Natural killer cell (primary cell): Measurements from ENCODE around the gene EDC3. TPM values are rescaled to one million over a fixed set of nuclear protein-coding genes. Genes with fewer than 3 reads are reported as not detected.
"Not testable (repeated sequence)": the region's sequence is repeated elsewhere in the genome, so short reads cannot be mapped to it uniquely, and the experiment has no call there.

Experiments used
- ATAC-seq, 3 donors: fragments of 150-1000 bp in 2 of 3; fragments of 200-7000 bp in 1 of 3; cut with Tn5 transposase; 1 replicate in 1 of 3; 2 replicates in 2 of 3; pipeline ENCODE4 v1.10.0; 2021; ENCODE audit warnings: mild to moderate bottlenecking in 2 of 3, moderate library complexity in 2 of 3
- DNase-seq, 2 donors: peaks; one replicate each; pipeline versions ENCODE4 v3.0.0 to v3.0.0-alpha.2; 2013 to 2021; ENCODE audit warnings: mixed read lengths in 1 of 2
- H3K27ac ChIP-seq: one replicate; pipeline ENCODE4 v1.5.1; 2013; ENCODE audit warnings: mild to moderate bottlenecking, low read length
- H3K27me3 ChIP-seq: one replicate; pipeline ENCODE4 v1.6.1; 2013; ENCODE audit warnings: low read length; ENCODE audit not compliant: control insufficient read depth, insufficient read depth
- H3K36me3 ChIP-seq: one replicate; pipeline ENCODE4 v1.6.1; 2013; ENCODE audit warnings: low read length; ENCODE audit not compliant: control insufficient read depth, insufficient read depth
- H3K4me1 ChIP-seq: one replicate; pipeline ENCODE4 v1.6.1; 2013; ENCODE audit warnings: low read length; ENCODE audit not compliant: control insufficient read depth, insufficient read depth
- H3K4me3 ChIP-seq: one replicate; pipeline ENCODE4 v1.5.1; 2013; ENCODE audit warnings: low read length
- H3K9me3 ChIP-seq: one replicate; pipeline ENCODE4 v1.6.1; 2013; ENCODE audit warnings: low read length; ENCODE audit not compliant: control insufficient read depth, insufficient read depth
- H3K27ac Mint-ChIP-seq, 2 donors: one replicate each; pipeline ENCODE4 v1.8.0; 2022; ENCODE audit warnings: mild to moderate bottlenecking in 2 of 2, mixed read lengths in 2 of 2, moderate library complexity in 1 of 2
- H3K27me3 Mint-ChIP-seq, 2 donors: one replicate each; pipeline ENCODE4 v1.8.0; 2022; ENCODE audit warnings: low read depth in 2 of 2, mixed read lengths in 2 of 2
- H3K36me3 Mint-ChIP-seq: one replicate; pipeline ENCODE4 v1.8.0; 2022; ENCODE audit warnings: mixed read lengths
- H3K4me1 Mint-ChIP-seq, 2 donors: one replicate each; pipeline ENCODE4 v1.8.0; 2022; ENCODE audit warnings: mixed read lengths in 2 of 2
- H3K4me3 Mint-ChIP-seq: one replicate; pipeline ENCODE4 v1.8.0; 2022; ENCODE audit warnings: mild to moderate bottlenecking, moderate library complexity, mixed read lengths
- H3K9me3 Mint-ChIP-seq, 2 donors: one replicate each; pipeline ENCODE4 v1.8.0; 2022; ENCODE audit warnings: mixed read lengths in 2 of 2
- WGBS: methylation state at CpG from one replicate; pipeline ENCODE4 v1.1.7; 2013; ENCODE audit warnings: missing lambda C conversion rate; ENCODE audit not compliant: insufficient coverage; 5-methylcytosine and 5-hydroxymethylcytosine counted together
- intact Hi-C: fragments of 100-400 bp; cut with micrococcal nuclease; formaldehyde crosslinking; loops from one replicate; pipeline ENCODE4 v1.14.2; 2022
- total RNA-seq, 4 donors: library from RNA; stranded (reverse); fragments of 120-200 nt in 1 of 4; gene quantifications; one replicate each; pipeline versions ENCODE4 v1.2.3 to v1.2.4, GENCODE V29; 2013 to 2022
- TF ChIP-seq, protein P1 (sequence below): fragments of 200-600 bp; IDR thresholded peaks from one replicate; pipeline ENCODE4 v1.8.0; 2022; ENCODE audit warnings: antibody characterized with exemption

Gene EDC3
- total RNA-seq, 3 donors from 2014 or later (not counting 1 experiment from before 2014, with no cell fraction given): 22.4 to 39.2 (median 32.6) TPM

DNA sequence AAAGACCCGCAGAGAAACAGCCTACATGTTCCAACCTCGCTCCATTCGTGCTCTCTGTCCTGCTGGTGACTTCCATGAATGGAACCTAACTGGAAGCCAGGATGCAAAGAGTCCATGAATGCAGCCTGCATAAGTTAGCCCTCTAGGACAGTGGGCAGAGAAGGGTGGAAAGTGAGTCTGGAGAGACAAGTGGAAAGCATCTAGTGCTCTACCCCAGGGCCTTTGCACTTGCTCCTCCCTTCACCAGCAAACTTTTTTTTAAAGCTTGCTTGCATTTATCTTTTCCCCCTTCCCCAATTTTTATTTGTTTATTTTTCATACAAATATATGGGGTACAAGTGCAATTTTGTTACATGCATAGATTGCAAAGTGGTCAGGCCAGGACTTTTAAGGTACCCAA is 37.4 kb upstream of the EDC3 start:
- Histone ChIP-seq H3K27me3 (peaks cover 3% of the 10 kb centered on the region), H3K27ac (no peak overlapping the region), H3K9me3 (no peaks in the 10 kb centered on the region), H3K4me3 (no peak overlapping the region), H3K36me3 (no peaks in the 10 kb centered on the region), H3K4me1 (no peaks in the 10 kb centered on the region)
- Mint-ChIP-seq H3K36me3 (no peaks in the 10 kb centered on the region), H3K9me3 (no peaks in the 10 kb centered on the region), H3K27me3 (peaks cover 37 to 52% of the 10 kb centered on the region in 2 donors), H3K4me1 (peaks cover 0 to 4% of the 10 kb centered on the region in 2 donors), H3K4me3 (no peak overlapping the region), H3K27ac (no peak overlapping the region)
- ATAC-seq: no peak
- TF ChIP-seq, protein P1, sequence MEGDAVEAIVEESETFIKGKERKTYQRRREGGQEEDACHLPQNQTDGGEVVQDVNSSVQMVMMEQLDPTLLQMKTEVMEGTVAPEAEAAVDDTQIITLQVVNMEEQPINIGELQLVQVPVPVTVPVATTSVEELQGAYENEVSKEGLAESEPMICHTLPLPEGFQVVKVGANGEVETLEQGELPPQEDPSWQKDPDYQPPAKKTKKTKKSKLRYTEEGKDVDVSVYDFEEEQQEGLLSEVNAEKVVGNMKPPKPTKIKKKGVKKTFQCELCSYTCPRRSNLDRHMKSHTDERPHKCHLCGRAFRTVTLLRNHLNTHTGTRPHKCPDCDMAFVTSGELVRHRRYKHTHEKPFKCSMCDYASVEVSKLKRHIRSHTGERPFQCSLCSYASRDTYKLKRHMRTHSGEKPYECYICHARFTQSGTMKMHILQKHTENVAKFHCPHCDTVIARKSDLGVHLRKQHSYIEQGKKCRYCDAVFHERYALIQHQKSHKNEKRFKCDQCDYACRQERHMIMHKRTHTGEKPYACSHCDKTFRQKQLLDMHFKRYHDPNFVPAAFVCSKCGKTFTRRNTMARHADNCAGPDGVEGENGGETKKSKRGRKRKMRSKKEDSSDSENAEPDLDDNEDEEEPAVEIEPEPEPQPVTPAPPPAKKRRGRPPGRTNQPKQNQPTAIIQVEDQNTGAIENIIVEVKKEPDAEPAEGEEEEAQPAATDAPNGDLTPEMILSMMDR: no peak
- intact Hi-C loops: no loop called here
- WGBS: 94% methylated on average over 3 of the region's 3 CpGs
- DNase-seq: no peak

DNA sequence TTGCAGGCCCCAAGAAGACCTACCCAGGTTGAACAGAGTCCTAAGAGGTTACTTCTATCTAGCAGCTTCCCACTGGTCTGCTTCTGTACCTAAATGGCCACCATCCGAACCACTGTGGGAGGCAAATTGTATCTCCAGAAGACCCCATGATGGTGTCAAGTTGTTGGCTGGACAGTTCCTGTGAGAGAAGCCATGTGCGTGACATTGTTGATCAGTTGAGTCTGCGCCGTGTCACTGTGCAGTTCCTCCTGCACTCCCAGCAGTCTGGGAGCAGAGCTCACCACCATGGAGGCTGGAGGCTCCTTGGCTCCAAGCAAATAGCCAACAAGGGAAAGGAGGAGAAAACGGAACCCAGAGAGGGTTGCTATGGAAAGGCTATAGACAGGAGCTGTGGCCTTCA is 37.0 kb upstream of the EDC3 start:
- Mint-ChIP-seq H3K9me3 (no peaks in the 10 kb centered on the region), H3K4me3 (no peak overlapping the region), H3K36me3 (no peaks in the 10 kb centered on the region), H3K27me3 (peaks cover 37 to 51% of the 10 kb centered on the region in 2 donors), H3K27ac (no peak overlapping the region), H3K4me1 (peaks cover 0 to under 1% of the 10 kb centered on the region in 2 donors)
- WGBS: 95% methylated on average over 5 of the region's 5 CpGs
- Histone ChIP-seq H3K4me1 (no peaks in the 10 kb centered on the region), H3K4me3 (no peak overlapping the region), H3K36me3 (no peaks in the 10 kb centered on the region), H3K27me3 (peaks cover 3% of the 10 kb centered on the region), H3K27ac (no peak overlapping the region), H3K9me3 (no peaks in the 10 kb centered on the region)
- TF ChIP-seq, protein P1: no peak
- DNase-seq (no peak), ATAC-seq (no peak)
- intact Hi-C loops: no loop called here

DNA sequence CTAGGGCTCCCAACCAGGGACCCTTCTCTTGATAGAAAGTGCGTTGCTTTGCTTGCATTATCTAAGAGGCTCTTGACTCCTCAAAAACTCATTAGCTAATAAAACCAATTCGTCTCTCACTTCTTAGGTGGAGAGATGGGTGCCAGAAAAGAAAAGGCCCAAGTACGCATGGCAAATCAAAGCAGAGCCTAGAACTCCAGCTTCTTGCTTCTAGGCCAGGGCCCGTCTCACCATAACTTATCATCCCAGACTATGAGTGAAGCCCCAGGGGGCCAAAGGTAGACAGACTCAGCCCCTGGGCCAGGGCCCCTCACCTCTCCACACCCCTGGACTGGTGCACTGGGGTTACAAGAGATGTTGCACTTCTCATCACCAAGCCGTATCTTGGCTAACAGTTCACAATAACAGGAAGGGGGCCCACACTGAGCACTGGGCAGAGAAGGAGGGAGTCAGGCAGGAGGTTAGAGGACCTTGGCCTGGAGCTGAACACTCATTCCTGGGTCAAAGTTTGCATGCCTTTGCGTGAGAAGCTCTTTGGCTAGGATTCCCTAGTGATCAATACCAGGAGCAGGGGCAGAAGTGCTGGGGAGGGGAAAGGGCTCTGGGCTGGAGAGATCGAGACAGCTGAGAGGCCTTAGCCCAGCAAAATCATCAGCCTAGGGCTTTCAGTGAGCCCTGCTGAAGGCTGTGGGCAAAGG is 34.9 kb upstream of the EDC3 start:
- peaks cover 6 to 7% of the 10 kb centered on the region in 2 donors for H3K4me1 Mint-ChIP-seq
- intact Hi-C loops: no loop called here
- TF ChIP-seq, protein P1: no peak

DNA sequence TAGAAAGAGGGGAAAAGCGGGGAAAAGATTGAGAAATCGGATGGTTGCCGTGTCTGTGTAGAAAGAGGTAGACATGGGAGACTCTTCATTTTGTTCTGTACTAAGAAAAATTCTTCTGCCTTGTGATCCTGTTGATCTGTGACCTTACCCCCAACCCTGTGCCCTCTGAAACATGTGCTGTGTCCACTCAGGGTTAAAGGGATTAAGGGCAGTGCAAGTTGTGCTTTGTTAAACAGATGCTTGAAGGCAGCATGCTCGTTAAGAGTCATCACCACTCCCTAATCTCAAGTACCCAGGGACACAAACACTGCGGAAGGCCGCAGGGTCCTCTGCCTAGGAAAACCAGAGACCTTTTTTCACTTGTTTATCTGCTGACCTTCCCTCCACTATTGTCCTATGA is 33.5 kb upstream of the EDC3 start:
- DNase-seq, H3K9me3 Mint-ChIP-seq, H3K4me3 ChIP-seq, H3K36me3 Mint-ChIP-seq, H3K4me3 Mint-ChIP-seq, H3K36me3 ChIP-seq, H3K27ac Mint-ChIP-seq, intact Hi-C loops, H3K9me3 ChIP-seq, ATAC-seq, H3K27ac ChIP-seq, H3K27me3 ChIP-seq: not testable (repeated sequence)
- Mint-ChIP-seq H3K27me3 (peaks cover 27 to 31% of the 10 kb centered on the region in 2 donors), H3K4me1 (peaks cover 6 to 13% of the 10 kb centered on the region in 2 donors)
- WGBS: 100% methylated on average over 4 of the region's 6 CpGs
- H3K4me1 ChIP-seq: peaks cover 15% of the 10 kb centered on the region

More for the DNA sequence above, 34.9 kb upstream of the EDC3 start:
- no peak for DNase-seq
- Mint-ChIP-seq H3K27me3 (peaks cover 33 to 36% of the 10 kb centered on the region in 2 donors), H3K27ac (no peak overlapping the region), H3K9me3 (no peaks in the 10 kb centered on the region), H3K4me3 (no peak overlapping the region), H3K36me3 (no peaks in the 10 kb centered on the region)
- Histone ChIP-seq H3K9me3 (no peaks in the 10 kb centered on the region), H3K27ac (no peak overlapping the region), H3K4me1 (peaks cover 12% of the 10 kb centered on the region), H3K4me3 (no peak overlapping the region), H3K36me3 (no peaks in the 10 kb centered on the region), H3K27me3 (peaks cover 10% of the 10 kb centered on the region)
- WGBS: 80% methylated on average over 7 of the region's 7 CpGs
- no peak for ATAC-seq

DNA sequence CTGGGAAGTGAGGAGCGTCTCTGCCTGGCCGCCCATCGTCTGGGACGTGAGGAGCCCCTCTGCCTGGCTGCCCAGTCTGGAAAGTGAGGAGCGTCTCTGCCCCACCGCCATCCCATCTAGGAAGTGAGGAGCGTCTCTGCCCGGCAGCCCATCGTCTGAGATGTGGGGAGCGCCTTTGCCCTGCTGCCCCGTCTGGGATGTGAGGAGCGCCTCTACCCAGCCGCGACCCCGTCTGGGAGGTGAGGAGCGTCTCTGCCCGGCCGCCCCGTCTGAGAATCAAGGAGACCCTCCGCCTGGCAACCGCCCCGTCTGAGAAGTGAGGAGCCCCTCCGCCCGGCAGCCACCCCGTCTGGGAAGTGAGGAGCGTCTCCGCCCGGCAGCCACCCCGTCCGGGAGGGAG is 32.9 kb upstream of the EDC3 start:
- H3K27me3 ChIP-seq, H3K9me3 ChIP-seq, H3K36me3 Mint-ChIP-seq, H3K4me3 Mint-ChIP-seq, H3K36me3 ChIP-seq, H3K9me3 Mint-ChIP-seq, H3K27ac Mint-ChIP-seq, intact Hi-C loops, H3K27ac ChIP-seq, H3K4me3 ChIP-seq, ATAC-seq, DNase-seq: not testable (repeated sequence)
- Mint-ChIP-seq H3K27me3 (peaks cover 24 to 26% of the 10 kb centered on the region in 2 donors), H3K4me1 (peaks cover 6 to 13% of the 10 kb centered on the region in 2 donors)
- WGBS: 89% methylated on average over 15 of the region's 30 CpGs
- peaks cover 15% of the 10 kb centered on the region for H3K4me1 ChIP-seq
